Neural cell (in vitro differentiated cells): ENCODE results near the gene PYGM. TPM values are rescaled to one million over a fixed set of nuclear protein-coding genes. Genes with fewer than 3 reads are reported as not detected.

ENCODE experiments used
- H2AFZ ChIP-seq: fragments of 200-600, 300-800 bp; sonication (generic), shearing (Covaris generic); 2 replicates; pipeline ENCODE4 v1.6.0; 2014; ENCODE audit warnings: low read depth, mild to moderate bottlenecking, antibody characterized with exemption, low read length, moderate library complexity
- H3F3A ChIP-seq: fragments of 200-600 bp; shearing (Covaris generic); 2 replicates; pipeline ENCODE4 v1.6.1; 2016; ENCODE audit warnings: mild to moderate bottlenecking, moderate library complexity, mixed read lengths, antibody characterized with exemption, low read length; ENCODE audit not compliant: insufficient read depth, poor library complexity, severe bottlenecking
- H3K27ac ChIP-seq: fragments of 200-600, 300-800 bp; sonication (generic), shearing (Covaris generic); 2 replicates; pipeline ENCODE4 v1.5.1; 2014; ENCODE audit warnings: mild to moderate bottlenecking, low read length, moderate library complexity
- H3K27me3 ChIP-seq: fragments of 300-800, 200-600 bp; sonication (generic), shearing (Covaris generic); 2 replicates; pipeline ENCODE4 v1.6.0; 2014; ENCODE audit warnings: mild to moderate bottlenecking, low read depth, low read length, moderate library complexity; ENCODE audit not compliant: insufficient read depth
- H3K36me3 ChIP-seq: fragments of 300-800, 200-600 bp; sonication (generic), shearing (Covaris generic); 2 replicates; pipeline ENCODE4 v1.5.1; 2014; ENCODE audit warnings: mild to moderate bottlenecking, antibody characterized with exemption, low read length, moderate library complexity; ENCODE audit not compliant: insufficient read depth
- H3K4me2 ChIP-seq: fragments of 300-800, 200-600 bp; sonication (generic), shearing (Covaris generic); 2 replicates; pipeline ENCODE4 v1.6.0; 2014; ENCODE audit warnings: mild to moderate bottlenecking, low read length
- H3K4me3 ChIP-seq: fragments of 300-800, 200-600 bp; sonication (generic), shearing (Covaris generic); 2 replicates; pipeline ENCODE4 v1.5.1; 2014; ENCODE audit warnings: mild to moderate bottlenecking, low read length, moderate library complexity
- H3K79me2 ChIP-seq: fragments of 200-600 bp; shearing (Covaris generic); replicated peaks from 2 replicates; pipeline ENCODE4 v1.6.0; 2014; ENCODE audit warnings: mild to moderate bottlenecking, low read length, moderate library complexity; ENCODE audit not compliant: insufficient read depth
- H3K9ac ChIP-seq: fragments of 300-800, 200-600 bp; sonication (generic), shearing (Covaris generic); 2 replicates; pipeline ENCODE4 v1.6.1; 2016; ENCODE audit warnings: mild to moderate bottlenecking, low read length, mixed read lengths
- H3K9me2 ChIP-seq: fragments of 200-600 bp; shearing (Covaris generic); 2 replicates; pipeline ENCODE4 v1.6.1; 2016; ENCODE audit warnings: mild to moderate bottlenecking, low read length, mixed read lengths; ENCODE audit not compliant: insufficient read depth
- H3K9me3 ChIP-seq: fragments of 200-600, 300-800 bp; sonication (generic), shearing (Covaris generic); 2 replicates; pipeline ENCODE4 v1.6.1; 2016; ENCODE audit warnings: mild to moderate bottlenecking, mixed run types, low read length, moderate library complexity, mixed read lengths
- H4K20me1 ChIP-seq: fragments of 200-600 bp; shearing (Covaris generic); 2 replicates; pipeline ENCODE4 v1.6.1; 2016; ENCODE audit warnings: mild to moderate bottlenecking, mixed run types; ENCODE audit not compliant: insufficient read depth
- EP300 ChIP-seq: fragments of 450-650 bp; conservative IDR thresholded peaks from 2 replicates; pipeline ENCODE4 v1.6.1; 2014; ENCODE audit warnings: antibody characterized with exemption, mild to moderate bottlenecking, moderate library complexity; ENCODE audit not compliant: poor library complexity, severe bottlenecking
- EZH2 ChIP-seq: fragments of 200-600, 300-800 bp; shearing (Covaris generic), sonication (generic); IDR thresholded peaks from 2 replicates; pipeline ENCODE4 v1.6.1; 2014; ENCODE audit warnings: antibody characterized with exemption, low read length, borderline replicate concordance, mild to moderate bottlenecking; ENCODE audit not compliant: insufficient read depth, poor library complexity, severe bottlenecking
- MXI1 ChIP-seq: fragments of 450-650 bp; conservative IDR thresholded peaks from 2 replicates; pipeline ENCODE4 v1.6.1; 2014; ENCODE audit warnings: antibody characterized with exemption, mild to moderate bottlenecking; ENCODE audit not compliant: poor library complexity, severe bottlenecking
- POLR2AphosphoS5 ChIP-seq: IDR thresholded peaks from 2 replicates; pipeline ENCODE4 v1.6.1; 2012
- RAD21 ChIP-seq: fragments of 450-650 bp; conservative IDR thresholded peaks from 2 replicates; pipeline ENCODE4 v1.6.1; 2014; ENCODE audit warnings: antibody characterized with exemption, mild to moderate bottlenecking, moderate library complexity
- SMC3 ChIP-seq: fragments of 450-650 bp; conservative IDR thresholded peaks from 2 replicates; pipeline ENCODE4 v1.6.1; 2014; ENCODE audit warnings: antibody characterized with exemption, mild to moderate bottlenecking, moderate library complexity; ENCODE audit not compliant: poor library complexity
- TAF1 ChIP-seq: IDR thresholded peaks from 2 replicates; pipeline ENCODE4 v1.6.1; 2012; ENCODE audit warnings: low read depth
- polyA minus RNA-seq: library from RNA; depleted of rRNA, polyadenylated mRNA; stranded (reverse); fragments of >200 nt; gene quantifications from 2 replicates; pipeline ENCODE4 v1.2.3, GENCODE V29; 2014
- polyA plus RNA-seq: library from polyadenylated mRNA; depleted of rRNA; stranded (reverse); fragments of >200 nt; gene quantifications from 2 replicates; pipeline ENCODE4 v1.2.3, GENCODE V29; 2014
- TF ChIP-seq, protein P1 (sequence below): fragments of 450-650 bp; IDR thresholded peaks from 2 replicates; pipeline ENCODE4 v1.5.1; 2014; ENCODE audit warnings: antibody characterized with exemption, mild to moderate bottlenecking, moderate library complexity; ENCODE audit not compliant: poor library complexity, severe bottlenecking
- TF ChIP-seq, protein P2 (sequence below): IDR thresholded peaks from 2 replicates; pipeline ENCODE4 v1.6.1; 2012; ENCODE audit warnings: borderline replicate concordance

Gene PYGM
- polyA plus RNA-seq: 0.14 and 0.43 TPM in 2 replicates
- polyA minus RNA-seq: 0.58 TPM in 1 of 2 replicates, not detected in the other

- H3K4me3 ChIP-seq: no peak within 1 kb of the TSS
- no peak within 1 kb of the TSS for H2AFZ ChIP-seq
- no peaks in the 10 kb centered on the region for H3K9me2 ChIP-seq
- H3K27ac ChIP-seq: no peak within 1 kb of the TSS
- H4K20me1 ChIP-seq: no peaks in the 10 kb centered on the region
- H3K36me3 ChIP-seq: no peaks in the 10 kb centered on the region
- H3K27me3 ChIP-seq: no peaks in the 10 kb centered on the region
- no peaks in the 10 kb centered on the region for H3F3A ChIP-seq
- H3K79me2 ChIP-seq: no peaks in the 10 kb centered on the region
- H3K9ac ChIP-seq: no peak within 1 kb of the TSS
- peak; percentile 17 for TF ChIP-seq MXI1
- TF ChIP-seq EZH2: no peak
- no peak within 1 kb of the TSS for H3K4me2 ChIP-seq
- H3K9me3 ChIP-seq: no peaks in the 10 kb centered on the region
Measured at GRCh38 chr11:64759722-64760719, at the start of gene PYGM. PYGM (minus strand) TSS chr11:64759974; CDS start chr11:64759898, 76 bp downstream.

DNA sequence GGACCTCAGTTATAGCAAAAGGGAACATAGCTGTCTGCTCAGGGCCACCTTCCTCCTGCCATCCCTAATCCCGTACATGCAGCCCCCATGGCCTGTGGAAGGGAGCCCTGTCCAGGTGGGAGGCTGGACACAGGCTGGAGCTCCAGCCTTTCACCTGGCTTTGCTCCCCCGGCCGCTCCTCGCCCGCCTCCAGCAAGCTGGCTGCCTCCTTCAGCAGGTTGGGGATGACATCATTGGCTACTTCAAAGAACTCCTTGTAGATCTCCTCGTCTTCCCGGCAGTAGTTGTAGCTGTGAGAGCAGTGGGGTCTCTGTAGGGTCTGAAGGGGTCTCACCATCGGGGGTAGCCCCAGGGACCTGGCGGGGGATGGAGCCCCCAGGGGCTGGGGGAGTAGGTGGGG lies 45.7 kb upstream of the PYGM start:
- Histone ChIP-seq H3K27me3 (no peaks in the 10 kb centered on the region), H2AFZ (no peak overlapping the region), H4K20me1 (no peaks in the 10 kb centered on the region), H3K36me3 (peaks cover 9% of the 10 kb centered on the region), H3F3A (no peaks in the 10 kb centered on the region), H3K79me2 (peaks cover 8% of the 10 kb centered on the region), H3K9me3 (no peaks in the 10 kb centered on the region), H3K9me2 (no peaks in the 10 kb centered on the region), H3K4me2 (no peak overlapping the region), H3K4me3 (no peak overlapping the region), H3K9ac (no peak overlapping the region), H3K27ac (no peak overlapping the region)
- TF ChIP-seq MXI1 (no peak), POLR2AphosphoS5 (no peak), EZH2 (no peak), EP300 (no peak), RAD21 (no peak), TAF1 (no peak), SMC3 (no peak)
- TF ChIP-seq, protein P1, sequence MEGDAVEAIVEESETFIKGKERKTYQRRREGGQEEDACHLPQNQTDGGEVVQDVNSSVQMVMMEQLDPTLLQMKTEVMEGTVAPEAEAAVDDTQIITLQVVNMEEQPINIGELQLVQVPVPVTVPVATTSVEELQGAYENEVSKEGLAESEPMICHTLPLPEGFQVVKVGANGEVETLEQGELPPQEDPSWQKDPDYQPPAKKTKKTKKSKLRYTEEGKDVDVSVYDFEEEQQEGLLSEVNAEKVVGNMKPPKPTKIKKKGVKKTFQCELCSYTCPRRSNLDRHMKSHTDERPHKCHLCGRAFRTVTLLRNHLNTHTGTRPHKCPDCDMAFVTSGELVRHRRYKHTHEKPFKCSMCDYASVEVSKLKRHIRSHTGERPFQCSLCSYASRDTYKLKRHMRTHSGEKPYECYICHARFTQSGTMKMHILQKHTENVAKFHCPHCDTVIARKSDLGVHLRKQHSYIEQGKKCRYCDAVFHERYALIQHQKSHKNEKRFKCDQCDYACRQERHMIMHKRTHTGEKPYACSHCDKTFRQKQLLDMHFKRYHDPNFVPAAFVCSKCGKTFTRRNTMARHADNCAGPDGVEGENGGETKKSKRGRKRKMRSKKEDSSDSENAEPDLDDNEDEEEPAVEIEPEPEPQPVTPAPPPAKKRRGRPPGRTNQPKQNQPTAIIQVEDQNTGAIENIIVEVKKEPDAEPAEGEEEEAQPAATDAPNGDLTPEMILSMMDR: no peak
- TF ChIP-seq, protein P2, sequence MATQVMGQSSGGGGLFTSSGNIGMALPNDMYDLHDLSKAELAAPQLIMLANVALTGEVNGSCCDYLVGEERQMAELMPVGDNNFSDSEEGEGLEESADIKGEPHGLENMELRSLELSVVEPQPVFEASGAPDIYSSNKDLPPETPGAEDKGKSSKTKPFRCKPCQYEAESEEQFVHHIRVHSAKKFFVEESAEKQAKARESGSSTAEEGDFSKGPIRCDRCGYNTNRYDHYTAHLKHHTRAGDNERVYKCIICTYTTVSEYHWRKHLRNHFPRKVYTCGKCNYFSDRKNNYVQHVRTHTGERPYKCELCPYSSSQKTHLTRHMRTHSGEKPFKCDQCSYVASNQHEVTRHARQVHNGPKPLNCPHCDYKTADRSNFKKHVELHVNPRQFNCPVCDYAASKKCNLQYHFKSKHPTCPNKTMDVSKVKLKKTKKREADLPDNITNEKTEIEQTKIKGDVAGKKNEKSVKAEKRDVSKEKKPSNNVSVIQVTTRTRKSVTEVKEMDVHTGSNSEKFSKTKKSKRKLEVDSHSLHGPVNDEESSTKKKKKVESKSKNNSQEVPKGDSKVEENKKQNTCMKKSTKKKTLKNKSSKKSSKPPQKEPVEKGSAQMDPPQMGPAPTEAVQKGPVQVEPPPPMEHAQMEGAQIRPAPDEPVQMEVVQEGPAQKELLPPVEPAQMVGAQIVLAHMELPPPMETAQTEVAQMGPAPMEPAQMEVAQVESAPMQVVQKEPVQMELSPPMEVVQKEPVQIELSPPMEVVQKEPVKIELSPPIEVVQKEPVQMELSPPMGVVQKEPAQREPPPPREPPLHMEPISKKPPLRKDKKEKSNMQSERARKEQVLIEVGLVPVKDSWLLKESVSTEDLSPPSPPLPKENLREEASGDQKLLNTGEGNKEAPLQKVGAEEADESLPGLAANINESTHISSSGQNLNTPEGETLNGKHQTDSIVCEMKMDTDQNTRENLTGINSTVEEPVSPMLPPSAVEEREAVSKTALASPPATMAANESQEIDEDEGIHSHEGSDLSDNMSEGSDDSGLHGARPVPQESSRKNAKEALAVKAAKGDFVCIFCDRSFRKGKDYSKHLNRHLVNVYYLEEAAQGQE: no peak
